CMK (cell line): ENCODE measurements around the gene ARHGAP15.

Experiments used
- DNase-seq: peaks from one replicate; pipeline ENCODE4 v3.0.0-alpha.2; 2010; ENCODE audit warnings: low read depth

The ARHGAP15 gene

DNA sequence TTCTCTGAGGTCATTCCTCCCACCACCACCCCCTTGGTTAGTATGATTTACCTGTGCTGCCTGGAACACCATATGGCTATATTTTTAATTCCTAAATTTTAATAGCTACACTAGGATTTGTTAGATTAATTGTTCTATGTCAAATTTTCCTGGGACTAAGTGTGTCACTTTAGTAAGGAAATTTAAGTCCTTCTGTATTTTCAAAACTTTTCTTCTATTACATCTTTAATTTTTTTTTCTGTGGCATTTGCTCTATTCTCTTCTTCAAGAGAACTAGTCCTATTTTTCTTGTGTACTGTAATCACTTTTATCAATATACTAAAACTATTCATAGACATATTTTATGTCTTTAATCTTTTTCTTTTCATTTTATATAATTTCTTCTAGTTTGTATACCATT is 456.9 kb downstream of the ARHGAP15 start:
- DNase-seq: no peak

DNA sequence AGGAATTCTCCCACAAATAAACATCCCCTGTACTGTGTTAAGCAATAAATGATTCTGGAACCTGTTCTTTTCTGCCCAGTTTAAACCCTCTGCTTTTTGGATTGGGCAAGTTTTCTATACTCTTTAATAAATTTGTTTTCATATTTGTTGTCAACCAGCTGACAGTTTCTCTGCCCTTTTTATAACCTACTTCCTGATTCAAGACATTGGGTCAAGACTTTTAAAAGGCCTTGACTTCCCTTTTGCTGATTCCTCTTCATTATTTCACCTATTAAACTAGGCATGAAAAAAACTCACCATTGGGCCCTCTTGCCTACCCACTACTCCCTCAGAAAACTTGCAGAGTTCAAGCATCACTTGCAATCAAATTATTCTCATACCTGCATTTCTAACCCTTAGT is 459.5 kb downstream of the ARHGAP15 start:
- no peak for DNase-seq

- DNase-seq: no peak
Observed at GRCh38 chr2:143594161-143594560, 464.9 kb downstream of the ARHGAP15 start.

DNA sequence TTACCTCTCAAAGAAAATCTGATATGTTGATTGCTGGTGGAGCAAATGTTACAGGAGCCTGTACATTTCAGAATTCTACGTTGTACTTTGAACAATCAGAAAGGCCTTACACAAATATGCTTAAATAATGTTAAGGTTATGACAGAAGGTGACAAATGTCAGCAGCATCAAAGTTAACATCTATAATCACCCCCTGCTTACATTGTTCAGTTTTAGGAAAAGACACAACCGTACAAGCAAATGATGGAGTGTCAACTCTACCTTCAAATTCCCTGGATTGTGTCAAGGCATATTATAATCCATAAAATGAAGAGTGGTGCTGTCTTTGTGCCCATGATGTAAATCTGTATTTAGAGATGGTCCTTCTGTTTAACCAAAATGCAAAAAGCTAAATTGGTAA is 465.5 kb downstream of the ARHGAP15 start:
- no peak for DNase-seq

DNA sequence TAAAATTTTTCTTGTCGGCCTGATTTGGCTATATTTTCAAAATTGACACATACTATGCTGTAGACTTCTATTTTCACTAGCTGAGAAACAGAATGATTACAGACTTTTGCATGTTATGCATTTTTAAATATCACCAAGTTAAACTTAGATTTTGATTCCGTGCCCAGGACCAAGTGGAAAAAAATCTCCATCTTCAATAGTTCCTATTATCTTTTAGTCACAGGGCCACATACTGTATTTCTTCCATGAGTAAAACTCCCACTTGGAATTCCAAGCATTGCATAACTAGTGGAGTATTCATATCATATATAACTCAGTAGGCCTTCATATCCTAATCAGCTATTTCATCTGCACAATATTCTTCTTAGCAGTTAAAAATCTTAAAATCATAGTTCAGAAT is 470.9 kb downstream of the ARHGAP15 start:
- DNase-seq: no peak

GRCh38 chr2:143601828-143602227 is 472.6 kb downstream of the ARHGAP15 start:
- no peak for DNase-seq

DNA sequence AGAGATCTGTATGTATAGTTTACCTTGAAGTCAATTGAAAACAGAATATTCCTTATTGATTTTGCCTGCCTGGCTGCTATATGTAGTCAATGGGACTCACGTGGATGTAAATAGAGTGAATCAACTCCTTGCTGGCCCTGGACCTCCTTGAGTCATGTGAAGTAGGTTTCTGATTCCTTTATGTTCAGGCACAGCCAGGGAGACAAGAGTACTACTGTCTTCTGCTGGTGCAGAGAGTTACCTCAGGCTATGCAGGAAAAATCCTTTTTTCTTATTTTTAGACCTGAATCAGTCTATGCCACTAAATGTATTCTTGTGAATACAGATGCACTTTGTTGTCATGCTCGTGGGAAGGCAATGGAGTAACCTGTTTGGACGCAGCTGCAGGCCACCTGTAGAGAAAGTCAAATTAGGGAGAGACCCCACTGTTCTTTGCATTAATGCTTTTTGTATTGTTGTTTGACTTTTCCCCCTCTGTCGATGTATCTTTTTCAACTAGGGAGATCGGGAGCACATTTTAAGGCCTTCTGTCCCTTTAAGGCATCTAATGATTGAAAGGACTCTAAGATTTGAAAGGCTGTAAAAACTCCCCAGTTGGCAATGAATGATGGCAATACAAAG is 473.9 kb downstream of the ARHGAP15 start:
- no peak for DNase-seq

DNA sequence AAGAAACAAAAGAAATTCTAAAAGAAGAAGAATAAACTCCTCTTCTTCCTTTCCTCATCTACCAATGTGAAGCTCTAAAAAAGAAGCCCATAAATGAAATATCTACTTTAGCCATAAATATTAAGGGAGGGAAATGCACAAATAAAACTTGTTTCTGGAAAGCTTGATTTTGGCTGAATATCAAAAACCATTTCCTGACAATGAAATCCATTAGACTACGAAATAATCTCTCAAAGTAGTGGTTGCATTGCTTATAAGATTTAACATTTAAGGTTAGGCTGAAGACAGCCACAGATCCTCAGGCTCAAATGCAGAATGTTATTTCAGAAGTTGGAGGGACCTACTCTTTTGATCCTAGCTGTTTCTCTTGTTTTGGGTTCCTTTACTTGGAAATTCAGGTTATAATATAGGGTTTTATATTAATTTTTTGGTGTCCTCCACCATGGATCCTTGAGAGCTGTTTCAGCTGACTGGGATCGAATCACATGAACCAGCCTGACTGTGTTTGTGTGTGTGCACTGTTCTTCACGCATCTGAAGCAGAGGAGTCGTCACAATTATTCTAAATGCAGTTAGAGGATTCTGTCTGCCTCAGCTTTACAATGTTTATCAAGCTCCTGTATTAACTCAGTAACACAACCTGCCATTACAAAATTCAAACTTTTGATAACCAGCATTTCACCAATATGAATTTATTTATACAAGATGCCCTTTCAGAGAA is 474.8 kb downstream of the ARHGAP15 start:
- DNase-seq: no peak

DNA sequence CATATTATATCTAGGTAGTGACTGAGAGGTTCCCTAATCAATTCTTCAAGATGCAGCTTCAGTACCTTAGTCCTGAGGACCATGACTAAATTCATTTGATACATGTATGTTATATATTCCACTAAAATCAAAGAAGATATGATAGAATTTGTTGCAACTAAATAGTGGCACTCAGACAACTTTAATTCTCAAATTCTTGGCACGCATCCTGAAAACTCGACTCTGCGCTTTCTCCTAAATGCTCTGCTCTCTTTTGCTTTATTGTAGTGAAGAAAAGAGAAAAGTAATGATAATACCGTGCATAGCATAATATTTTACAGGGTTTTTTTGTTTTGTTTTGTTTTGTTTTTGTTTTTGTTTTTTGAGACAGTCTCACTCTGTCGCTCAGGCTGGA is 475.3 kb downstream of the ARHGAP15 start:
- DNase-seq: no peak

DNA sequence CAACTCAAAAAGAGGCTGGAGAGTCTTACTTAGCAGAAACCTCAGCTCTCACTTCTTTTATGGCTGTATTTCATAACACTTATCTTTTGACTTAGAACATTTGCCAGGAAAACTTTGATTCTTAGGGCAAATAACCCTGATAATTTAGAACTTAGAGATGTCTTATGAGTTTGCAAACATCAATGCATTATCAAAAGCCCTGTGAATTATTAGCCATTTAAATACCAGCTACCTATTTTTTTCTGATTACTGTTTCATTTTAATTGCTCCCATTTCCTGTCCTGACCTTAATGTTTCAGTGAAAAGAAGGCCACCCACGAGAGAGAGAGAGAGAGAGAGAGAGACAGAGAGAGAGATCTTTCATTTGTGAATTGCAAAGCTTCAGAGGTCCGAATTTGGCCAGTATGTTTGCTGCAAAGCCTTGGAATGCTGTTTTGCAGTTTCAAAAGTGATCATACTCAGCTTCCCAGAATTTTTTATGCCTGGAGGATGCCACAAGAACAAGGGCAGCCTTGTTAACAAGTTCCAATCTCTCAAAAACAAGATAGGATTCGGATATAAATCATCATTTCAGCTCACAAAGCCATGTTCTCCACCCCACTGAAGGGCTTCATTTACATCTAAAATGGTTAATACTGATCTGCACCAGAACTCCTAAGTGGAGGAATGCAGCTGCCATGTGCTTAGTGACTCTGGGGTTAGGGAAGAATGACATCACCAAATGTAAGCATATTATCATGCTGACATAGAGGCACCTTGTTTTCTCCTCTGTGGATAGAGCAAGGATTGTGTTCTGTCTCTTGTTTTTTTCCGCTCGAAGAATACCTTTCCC is 478.2 kb downstream of the ARHGAP15 start:
- DNase-seq: no peak

DNA sequence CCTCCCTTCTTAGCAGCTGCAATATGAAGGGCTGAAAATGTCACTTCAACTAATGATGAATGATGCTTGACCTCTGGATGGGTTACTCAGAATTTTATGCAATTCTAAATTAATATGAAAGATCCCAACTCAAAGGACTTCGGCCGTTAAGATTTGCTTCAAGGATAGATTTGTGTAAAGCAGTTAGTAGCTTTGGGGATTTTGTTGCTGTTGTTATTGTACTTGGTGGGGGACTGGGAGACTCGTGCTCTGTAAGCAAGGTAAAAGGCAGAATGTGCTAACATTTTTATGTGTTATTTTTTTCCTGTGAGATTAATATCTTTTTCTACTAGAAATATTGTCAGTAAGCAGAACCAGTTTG is 478.8 kb downstream of the ARHGAP15 start:
- no peak for DNase-seq

GRCh38 chr2:143608758-143609157 is 479.5 kb downstream of the ARHGAP15 start:
- DNase-seq: no peak

DNA sequence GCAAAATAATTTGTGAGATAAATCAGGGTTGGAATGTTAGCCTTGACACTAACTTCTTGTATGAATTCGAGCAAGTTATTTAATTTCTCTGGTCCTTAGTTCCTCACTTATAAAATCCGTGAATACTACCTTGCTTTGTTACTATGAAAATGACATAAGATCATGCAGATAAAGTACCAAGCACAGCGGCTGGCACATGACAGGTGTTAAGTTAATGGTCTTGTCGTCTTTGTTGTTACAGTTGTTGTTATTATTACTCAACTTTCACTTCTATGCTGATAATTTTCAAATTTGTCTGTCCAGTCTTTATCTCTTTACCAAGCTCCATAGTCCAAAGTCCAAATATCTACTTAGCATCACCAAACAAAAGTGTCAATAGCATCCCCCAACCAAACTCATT is 482.1 kb downstream of the ARHGAP15 start:
- DNase-seq: no peak

DNA sequence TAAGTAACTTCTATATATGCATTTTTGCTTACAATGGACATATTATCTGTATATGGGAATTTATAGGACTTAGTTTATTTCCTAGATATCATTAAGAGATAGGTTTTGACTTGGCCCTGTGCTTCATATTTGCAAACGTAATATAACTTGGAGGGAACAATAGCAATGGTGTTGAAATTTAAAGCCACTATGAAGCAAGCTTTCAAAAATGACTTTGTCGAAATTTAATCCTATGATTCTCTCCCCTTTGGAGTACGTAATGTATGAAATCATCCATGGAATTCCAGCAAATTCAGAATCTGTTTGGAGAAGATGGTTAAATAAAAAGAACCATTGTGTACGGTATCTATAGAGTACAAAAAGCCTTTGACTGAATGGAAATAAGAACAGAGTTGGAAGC is 486.3 kb downstream of the ARHGAP15 start:
- no peak for DNase-seq

DNA sequence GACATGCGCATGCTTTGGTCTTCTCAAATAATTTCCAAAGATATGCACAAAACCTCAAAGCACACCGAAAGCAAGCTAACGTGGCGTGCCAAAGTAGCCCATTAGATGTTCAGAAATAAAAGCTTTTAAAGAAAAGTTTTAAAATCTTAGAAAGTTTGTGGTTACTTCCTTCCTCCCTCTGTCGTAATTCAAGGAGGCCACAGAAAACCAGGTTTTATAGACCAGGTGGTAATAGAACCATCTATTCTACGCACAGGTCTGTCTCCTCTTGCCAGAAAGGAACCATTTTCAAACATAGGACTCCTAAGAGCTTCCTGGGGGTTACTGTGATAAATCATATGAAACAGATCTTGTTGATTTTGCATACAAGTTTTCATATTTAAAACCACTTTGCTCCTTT is 487.2 kb downstream of the ARHGAP15 start:
- DNase-seq: no peak

- DNase-seq: no peak
Observed at GRCh38 chr2:143617803-143618415, 488.7 kb downstream of the ARHGAP15 start.

DNA sequence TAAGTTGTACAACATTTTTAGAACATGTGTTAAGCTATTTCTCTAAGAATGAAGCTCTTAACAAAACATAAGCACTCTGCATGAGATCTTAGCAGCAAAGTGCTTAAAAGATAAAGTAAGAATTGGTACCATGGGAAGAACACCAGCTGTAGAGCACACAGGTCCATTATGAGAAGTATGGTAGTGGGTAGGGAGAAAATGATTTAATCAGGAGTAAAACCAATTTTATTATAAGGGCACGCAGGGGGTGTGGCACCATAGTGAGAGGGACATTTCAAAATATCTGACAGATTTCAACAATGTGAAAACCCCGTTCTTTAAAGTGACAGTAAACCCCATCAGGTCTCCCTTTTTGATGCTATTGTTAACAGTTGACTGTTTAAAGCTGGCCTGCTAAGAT is 492.9 kb downstream of the ARHGAP15 start:
- DNase-seq: no peak

GRCh38 chr2:143623231-143623908 is 494.2 kb downstream of the ARHGAP15 start:
- peak; percentile 3 for DNase-seq

GRCh38 chr2:143623909-143624260 is 494.7 kb downstream of the ARHGAP15 start:
- DNase-seq: no peak

- no peak for DNase-seq
Observed at GRCh38 chr2:143629340-143629739, 500.1 kb downstream of the ARHGAP15 start.

GRCh38 chr2:143632751-143633374 is 503.6 kb downstream of the ARHGAP15 start:
- DNase-seq: no peak

- DNase-seq: no peak
Observed at GRCh38 chr2:143633419-143633818, 504.2 kb downstream of the ARHGAP15 start.
